HG02588 (cell line): ENCODE results near the gene ESYT3.
A peak's percentile ranks its signal among the peaks of the same experiment; 100 is the strongest.
"Not testable (repeated sequence)": the region's sequence is repeated elsewhere in the genome, so short reads cannot be mapped to it uniquely, and the experiment has no call there.

ENCODE experiments used
- ATAC-seq: cut with Tn5 transposase; IDR thresholded peaks from one replicate; pipeline ENCODE4 v1.9.1; 2021; ENCODE audit warnings: mild to moderate bottlenecking, moderate library complexity; ENCODE audit not compliant: unreplicated experiment

The ESYT3 gene

GRCh38 chr3:138484672-138485071, 50.3 kb downstream of the ESYT3 start:
- not testable (repeated sequence) for ATAC-seq

GRCh38 chr3:138486580-138486979, 52.2 kb downstream of the ESYT3 start:
- ATAC-seq: not testable (repeated sequence)

GRCh38 chr3:138491971-138492370, 57.6 kb downstream of the ESYT3 start:
- ATAC-seq: no peak

- ATAC-seq: no peak
Measured at GRCh38 chr3:138492980-138493675, 58.7 kb downstream of the ESYT3 start.

- no peak for ATAC-seq
Measured at GRCh38 chr3:138493804-138494606, 59.6 kb downstream of the ESYT3 start.

GRCh38 chr3:138494607-138494929, 60.2 kb downstream of the ESYT3 start:
- ATAC-seq: no peak

- not testable (repeated sequence) for ATAC-seq
Measured at GRCh38 chr3:138495638-138496037, 61.2 kb downstream of the ESYT3 start.

- ATAC-seq: no peak
Measured at GRCh38 chr3:138496436-138496835, 62.0 kb downstream of the ESYT3 start.

- no peak for ATAC-seq
Measured at GRCh38 chr3:138497021-138497420, 62.6 kb downstream of the ESYT3 start.

GRCh38 chr3:138497851-138498250, 63.4 kb downstream of the ESYT3 start:
- no peak for ATAC-seq

- no peak for ATAC-seq
Measured at GRCh38 chr3:138498991-138499390, 64.6 kb downstream of the ESYT3 start.

GRCh38 chr3:138507524-138507923, 73.1 kb downstream of the ESYT3 start:
- no peak for ATAC-seq

GRCh38 chr3:138509586-138509985, 75.2 kb downstream of the ESYT3 start:
- no peak for ATAC-seq

- no peak for ATAC-seq
Measured at GRCh38 chr3:138511945-138512344, 77.5 kb downstream of the ESYT3 start.

GRCh38 chr3:138513090-138513843, 78.9 kb downstream of the ESYT3 start:
- peak; percentile 84 for ATAC-seq

- ATAC-seq: not testable (repeated sequence)
Measured at GRCh38 chr3:138521445-138521844, 87.0 kb downstream of the ESYT3 start.
